SU-DHL-6 (cell line): ENCODE measurements around the gene MYDGF.

ENCODE experiments used
- H2AFZ ChIP-seq: fragments of 200-600 bp; sonication (generic); 2 replicates; pipeline ENCODE4 v1.6.1; 2014; ENCODE audit warnings: low read depth, mild to moderate bottlenecking, moderate library complexity, mixed read lengths, antibody characterized with exemption, low read length; ENCODE audit not compliant: severe bottlenecking
- H3F3A ChIP-seq: fragments of 200-600 bp; shearing (Covaris generic); 2 replicates; pipeline ENCODE4 v1.6.0; 2016; ENCODE audit warnings: antibody characterized with exemption, mild to moderate bottlenecking; ENCODE audit not compliant: insufficient read depth
- H3K27ac ChIP-seq: fragments of 200-600 bp; sonication (generic); 2 replicates; pipeline ENCODE4 v1.5.1; 2016; ENCODE audit warnings: low read depth, mild to moderate bottlenecking, low read length, moderate library complexity, mixed read lengths
- H3K27me3 ChIP-seq: fragments of 200-600 bp; sonication (generic), shearing (Covaris generic); 2 replicates; pipeline ENCODE4 v1.6.0; 2014; ENCODE audit warnings: mild to moderate bottlenecking, low read length
- H3K36me3 ChIP-seq: fragments of 200-600 bp; sonication (generic); 2 replicates; pipeline ENCODE4 v1.6.1; 2014; ENCODE audit warnings: mild to moderate bottlenecking, low read length, mixed read lengths
- H3K4me2 ChIP-seq: fragments of 300-600, 200-600 bp; shearing (Covaris generic), sonication (generic); 2 replicates; pipeline ENCODE4 v1.6.0; 2014; ENCODE audit warnings: low read length, low read depth, mild to moderate bottlenecking; ENCODE audit not compliant: poor library complexity, severe bottlenecking
- H3K4me3 ChIP-seq: fragments of 200-600 bp; sonication (generic); 2 replicates; pipeline ENCODE4 v1.5.1; 2014; ENCODE audit warnings: antibody characterized with exemption, low read length, mild to moderate bottlenecking, mixed read lengths; ENCODE audit not compliant: insufficient read depth, poor library complexity, severe bottlenecking
- H3K79me2 ChIP-seq: fragments of 200-600 bp; sonication (generic); 2 replicates; pipeline ENCODE4 v1.6.1; 2014; ENCODE audit warnings: mild to moderate bottlenecking, low read length, moderate library complexity; ENCODE audit not compliant: insufficient read depth
- H3K9ac ChIP-seq: fragments of 200-600 bp; sonication (generic); 2 replicates; pipeline ENCODE4 v1.7.0; 2014; ENCODE audit warnings: mild to moderate bottlenecking, low read length
- H3K9me2 ChIP-seq: fragments of 200-600 bp; sonication (generic); replicated peaks from 2 replicates; pipeline ENCODE4 v1.6.1; 2014; ENCODE audit warnings: low read length; ENCODE audit not compliant: insufficient read depth
- H3K9me3 ChIP-seq: fragments of 200-600 bp; sonication (generic); 2 replicates; pipeline ENCODE4 v1.6.1; 2014; ENCODE audit warnings: low read length, mixed read lengths; ENCODE audit not compliant: insufficient read depth
- H4K20me1 ChIP-seq: fragments of 200-600 bp; sonication (generic); 2 replicates; pipeline ENCODE4 v1.6.1; 2014; ENCODE audit warnings: low read depth, mild to moderate bottlenecking, antibody characterized with exemption, low read length, moderate library complexity, mixed read lengths
- CTCF ChIP-seq: fragments of 200-600 bp; sonication (generic); IDR thresholded peaks from one replicate; pipeline ENCODE4 v1.5.1; 2017; ENCODE audit warnings: antibody characterized with exemption, mild to moderate bottlenecking, low read length, moderate library complexity; ENCODE audit not compliant: insufficient read depth, poor library complexity, severe bottlenecking
- EZH2phosphoT487 ChIP-seq: fragments of 200-600 bp; sonication (generic), shearing (Covaris generic); conservative IDR thresholded peaks from 2 replicates; pipeline ENCODE4 v1.6.1; 2018; ENCODE audit warnings: mild to moderate bottlenecking, antibody characterized with exemption, low read length, moderate library complexity, mixed read lengths

MYDGF gene

GRCh38 chr19:4652075-4652474, 18.1 kb downstream of the MYDGF start:
- Histone ChIP-seq H3K27me3 (no peaks in the 10 kb centered on the region), H4K20me1 (no peaks in the 10 kb centered on the region), H3K9ac (no peak overlapping the region), H3K9me2 (no peaks in the 10 kb centered on the region), H3K36me3 (no peaks in the 10 kb centered on the region), H3K4me3 (no peak overlapping the region), H3K79me2 (peaks cover 6% of the 10 kb centered on the region; the same call in 1 of the 2 replicates), H3K27ac (no peak overlapping the region), H2AFZ (no peak overlapping the region), H3F3A (no peaks in the 10 kb centered on the region), H3K9me3 (no peaks in the 10 kb centered on the region), H3K4me2 (no peak overlapping the region)
- no peak for TF ChIP-seq CTCF
- TF ChIP-seq EZH2phosphoT487 = no peak

GRCh38 chr19:4650159-4650558, 20.0 kb downstream of the MYDGF start:
- no peaks in the 10 kb centered on the region for H3K9me2 ChIP-seq
- no peak overlapping the region for H3K27ac ChIP-seq
- no peaks in the 10 kb centered on the region for H3K9me3 ChIP-seq

GRCh38 chr19:4649392-4650047, 20.6 kb downstream of the MYDGF start:
- Histone ChIP-seq H3K36me3 (no peaks in the 10 kb centered on the region), H3K79me2 (peaks cover 6% of the 10 kb centered on the region; the same call in 1 of the 2 replicates), H3K27ac (no peak overlapping the region), H3K9ac (no peak overlapping the region), H3F3A (no peaks in the 10 kb centered on the region), H3K4me2 (no peak overlapping the region), H3K9me3 (no peaks in the 10 kb centered on the region), H3K27me3 (no peaks in the 10 kb centered on the region), H3K4me3 (no peak overlapping the region), H3K9me2 (no peaks in the 10 kb centered on the region), H2AFZ (no peak overlapping the region), H4K20me1 (no peaks in the 10 kb centered on the region)
- TF ChIP-seq CTCF (no peak), EZH2phosphoT487 (no peak)

More at GRCh38 chr19:4650159-4650558, 20.0 kb downstream of the MYDGF start:
- no peaks in the 10 kb centered on the region for H3K27me3 ChIP-seq
- H3K4me2 ChIP-seq = no peak overlapping the region
- TF ChIP-seq EZH2phosphoT487 = no peak
- TF ChIP-seq CTCF = no peak
- no peak overlapping the region for H2AFZ ChIP-seq
- H4K20me1 ChIP-seq = no peaks in the 10 kb centered on the region
- H3K4me3 ChIP-seq = no peak overlapping the region
- H3K9ac ChIP-seq = no peak overlapping the region
- no peaks in the 10 kb centered on the region for H3K36me3 ChIP-seq
- no peaks in the 10 kb centered on the region for H3F3A ChIP-seq
- H3K79me2 ChIP-seq = peaks cover 6% of the 10 kb centered on the region; the same call in 1 of the 2 replicates
